GM21381 (cell line): ENCODE results near the gene PDE4D.

ENCODE experiments used
- ATAC-seq: cut with Tn5 transposase; IDR thresholded peaks from one replicate; pipeline ENCODE4 v1.9.1; 2021; ENCODE audit warnings: mild to moderate bottlenecking, moderate library complexity; ENCODE audit not compliant: unreplicated experiment

Gene PDE4D

GRCh38 chr5:59346514-59346913, 547.0 kb downstream of the PDE4D start:
- ATAC-seq: no peak

GRCh38 chr5:59342181-59342580, 551.3 kb downstream of the PDE4D start:
- no peak for ATAC-seq

GRCh38 chr5:59341760-59342159, 551.8 kb downstream of the PDE4D start:
- ATAC-seq: no peak

GRCh38 chr5:59341155-59341554, 552.4 kb downstream of the PDE4D start:
- ATAC-seq: no peak

- no peak for ATAC-seq
Observed at GRCh38 chr5:59340637-59341036, 552.9 kb downstream of the PDE4D start.

GRCh38 chr5:59337240-59337639, 556.3 kb downstream of the PDE4D start:
- ATAC-seq: no peak

GRCh38 chr5:59335544-59335943, 558.0 kb downstream of the PDE4D start:
- no peak for ATAC-seq

GRCh38 chr5:59333416-59333815, 560.1 kb downstream of the PDE4D start:
- no peak for ATAC-seq

- no peak for ATAC-seq
Observed at GRCh38 chr5:59332236-59332973, 561.1 kb downstream of the PDE4D start.

GRCh38 chr5:59330680-59331079, 562.8 kb downstream of the PDE4D start:
- ATAC-seq: no peak

- ATAC-seq: no peak
Observed at GRCh38 chr5:59328709-59329296, 564.7 kb downstream of the PDE4D start.

- no peak for ATAC-seq
Observed at GRCh38 chr5:59327191-59327980, 566.1 kb downstream of the PDE4D start.

GRCh38 chr5:59326596-59326995, 566.9 kb downstream of the PDE4D start:
- ATAC-seq: no peak

GRCh38 chr5:59325070-59325469, 568.5 kb downstream of the PDE4D start:
- ATAC-seq: no peak

- no peak for ATAC-seq
Observed at GRCh38 chr5:59322894-59323293, 570.6 kb downstream of the PDE4D start.

GRCh38 chr5:59322058-59322457, 571.5 kb downstream of the PDE4D start:
- ATAC-seq: no peak

GRCh38 chr5:59321642-59322041, 571.9 kb downstream of the PDE4D start:
- no peak for ATAC-seq

- no peak for ATAC-seq
Observed at GRCh38 chr5:59320420-59320819, 573.1 kb downstream of the PDE4D start.

- no peak for ATAC-seq
Observed at GRCh38 chr5:59319250-59319649, 574.3 kb downstream of the PDE4D start.

GRCh38 chr5:59317774-59318205, 575.7 kb downstream of the PDE4D start:
- no peak for ATAC-seq

GRCh38 chr5:59317023-59317773, 576.3 kb downstream of the PDE4D start:
- ATAC-seq: no peak
